OCI-LY7 (cell line): ENCODE data around the gene CDC5L. TPM values are rescaled to one million over a fixed set of nuclear protein-coding genes. Genes with fewer than 3 reads are reported as not detected.

Experiments used
- BruUV-seq: library from RNA; stranded (reverse); fragments of 400-500 nt; replicated peaks from 2 replicates; lab custom pipeline; 2021; lab: Mats Ljungman, UMichigan
- CTCF ChIA-PET: fragments of 300-600 bp; sonication (Branson Sonifier 250); formaldehyde crosslinking; loops from one replicate; lab custom pipeline; 2022; ENCODE audit warnings: antibody characterized with exemption; ENCODE audit not compliant: unreplicated experiment; lab: Charles Lee
- POLR2A ChIA-PET: fragments of 300-600 bp; sonication (Branson Sonifier 250); formaldehyde crosslinking; loops from one replicate; lab custom pipeline; 2022; ENCODE audit warnings: antibody characterized with exemption; lab: Charles Lee
- DNase-seq: peaks from one replicate; pipeline ENCODE4 v3.0.0-alpha.2; 2015; ENCODE audit warnings: low spot score
- H2AFZ ChIP-seq: fragments of 200-600 bp; sonication (generic), shearing (Covaris generic); 2 replicates; pipeline ENCODE4 v1.6.1; 2014; ENCODE audit warnings: mild to moderate bottlenecking, antibody characterized with exemption, low read length, moderate library complexity
- H3K27ac ChIP-seq: fragments of 200-600 bp; sonication (generic); 2 replicates; pipeline ENCODE4 v1.5.1; 2014; ENCODE audit warnings: mixed run types, low read depth, mild to moderate bottlenecking, moderate library complexity, low read length, inconsistent platforms; ENCODE audit not compliant: poor library complexity, severe bottlenecking
- H3K36me3 ChIP-seq: fragments of 200-600 bp; sonication (generic); 2 replicates; pipeline ENCODE4 v1.6.1; 2014; ENCODE audit warnings: mild to moderate bottlenecking, antibody characterized with exemption, low read length, moderate library complexity, mixed read lengths; ENCODE audit not compliant: insufficient read depth
- H3K4me1 ChIP-seq: fragments of 200-600 bp; sonication (generic); 2 replicates; pipeline ENCODE4 v1.5.1; 2014; ENCODE audit warnings: mild to moderate bottlenecking, low read length; ENCODE audit not compliant: insufficient read depth, poor library complexity, severe bottlenecking
- H3K4me2 ChIP-seq: fragments of 200-600 bp; sonication (generic); 2 replicates; pipeline ENCODE4 v1.6.1; 2014; ENCODE audit warnings: mild to moderate bottlenecking, low read length
- H3K4me3 ChIP-seq: fragments of 200-600 bp; sonication (generic); 2 replicates; pipeline ENCODE4 v1.5.1; 2014; ENCODE audit warnings: mild to moderate bottlenecking, low read depth, low read length; ENCODE audit not compliant: poor library complexity, severe bottlenecking
- H3K79me2 ChIP-seq: fragments of 200-600 bp; sonication (generic); 2 replicates; pipeline ENCODE4 v1.6.1; 2016; ENCODE audit warnings: low read depth, mild to moderate bottlenecking, low read length, moderate library complexity, mixed read lengths; ENCODE audit not compliant: insufficient read depth
- H3K9me2 ChIP-seq: fragments of 200-600 bp; sonication (generic); 2 replicates; pipeline ENCODE4 v1.6.1; 2016; ENCODE audit warnings: mild to moderate bottlenecking, low read length, mixed read lengths; ENCODE audit not compliant: insufficient read depth
- H3K9me3 ChIP-seq: fragments of 200-600 bp; sonication (generic); 2 replicates; pipeline ENCODE4 v1.6.1; 2014; ENCODE audit warnings: mild to moderate bottlenecking, mixed run types, low read length, mixed read lengths
- H4K20me1 ChIP-seq: fragments of 200-600 bp; sonication (generic); 2 replicates; pipeline ENCODE4 v1.6.1; 2014; ENCODE audit warnings: mild to moderate bottlenecking, antibody characterized with exemption, low read length, moderate library complexity, mixed read lengths; ENCODE audit not compliant: insufficient read depth
- CTCF ChIP-seq: fragments of 200-600 bp; sonication (generic); conservative IDR thresholded peaks from 2 replicates; pipeline ENCODE4 v1.5.1; 2014; ENCODE audit warnings: mild to moderate bottlenecking, antibody characterized with exemption, low read length, moderate library complexity, mixed read lengths
- EZH2phosphoT487 ChIP-seq: fragments of 200-600 bp; sonication (generic); IDR thresholded peaks from 2 replicates; pipeline ENCODE4 v1.6.1; 2018; ENCODE audit warnings: low read depth, borderline replicate concordance, mild to moderate bottlenecking, mixed run types, antibody characterized with exemption, low read length, moderate library complexity, mixed read lengths
- intact Hi-C: fragments of 100-400 bp; cut with micrococcal nuclease; formaldehyde crosslinking; loops from one replicate; pipeline ENCODE4 v1.10.0; 2022; ENCODE audit not compliant: unreplicated experiment
- total RNA-seq, 2 experiments: library from RNA; depleted of rRNA in 1 of 2; stranded (reverse); fragments of >200 nt in 1 of 2; shearing (Covaris generic) in 1 of 2; gene quantifications; 2 replicates each; pipeline ENCODE4 v1.2.3, GENCODE V29; 2014 to 2022

The CDC5L gene
- total RNA-seq, 2 experiments from 2014 or later = 21.5 to 24.0 TPM

- Histone ChIP-seq H3K4me2 (no peak overlapping the region), H3K27ac (no peak overlapping the region), H3K9me3 (no peaks in the 10 kb centered on the region), H2AFZ (no peak overlapping the region), H3K4me1 (no peaks in the 10 kb centered on the region), H3K9me2 (no peaks in the 10 kb centered on the region), H4K20me1 (no peaks in the 10 kb centered on the region), H3K36me3 (no peaks in the 10 kb centered on the region), H3K4me3 (no peak overlapping the region), H3K79me2 (no peaks in the 10 kb centered on the region)
- no peak for DNase-seq
- ChIA-PET CTCF (no interaction called here), POLR2A (no interaction called here)
- no TSS peak for BruUV-seq
- intact Hi-C loops = no loop called here
- TF ChIP-seq CTCF = no peak
- TF ChIP-seq EZH2phosphoT487 = no peak
Measured at GRCh38 chr6:44480097-44480541, 92.6 kb downstream of the CDC5L start.

GRCh38 chr6:44481056-44481455, 93.5 kb downstream of the CDC5L start:
- no TSS peak for BruUV-seq
- no peak overlapping the region for H3K4me3 ChIP-seq
- H4K20me1 ChIP-seq = no peaks in the 10 kb centered on the region
- CTCF ChIA-PET = no interaction called here
- POLR2A ChIA-PET = no interaction called here
- H3K79me2 ChIP-seq = no peaks in the 10 kb centered on the region
- intact Hi-C loops = no loop called here
- no peaks in the 10 kb centered on the region for H3K4me1 ChIP-seq
- H2AFZ ChIP-seq = no peak overlapping the region
- no peak for DNase-seq
- TF ChIP-seq EZH2phosphoT487 = no peak
- no peaks in the 10 kb centered on the region for H3K9me3 ChIP-seq
- H3K4me2 ChIP-seq = no peak overlapping the region
- H3K36me3 ChIP-seq = no peaks in the 10 kb centered on the region
- no peaks in the 10 kb centered on the region for H3K9me2 ChIP-seq
- H3K27ac ChIP-seq = no peak overlapping the region

GRCh38 chr6:44481760-44482159, 94.3 kb downstream of the CDC5L start:
- no peak overlapping the region for H2AFZ ChIP-seq
- no peak for TF ChIP-seq EZH2phosphoT487
- no peak for TF ChIP-seq CTCF
- BruUV-seq = no TSS peak
- CTCF ChIA-PET = no interaction called here
- no peak overlapping the region for H3K4me3 ChIP-seq
- no peaks in the 10 kb centered on the region for H3K9me3 ChIP-seq
- H3K4me2 ChIP-seq = no peak overlapping the region
- no peaks in the 10 kb centered on the region for H3K36me3 ChIP-seq
- no peaks in the 10 kb centered on the region for H3K79me2 ChIP-seq
- intact Hi-C loops = no loop called here
- H3K27ac ChIP-seq = no peak overlapping the region
- DNase-seq = no peak
- POLR2A ChIA-PET = no interaction called here
- no peaks in the 10 kb centered on the region for H3K4me1 ChIP-seq
- no peaks in the 10 kb centered on the region for H3K9me2 ChIP-seq
- no peaks in the 10 kb centered on the region for H4K20me1 ChIP-seq
